Keratinocyte (primary cell): ENCODE measurements around the gene KIAA1755.

Source experiments
- CTCF ChIP-seq, 3 experiments: IDR thresholded peaks in 1 of 3; conservative IDR thresholded peaks in 1 of 3; optimal IDR thresholded peaks in 1 of 3; 2 replicates in 2 of 3; 3 replicates in 1 of 3; pipeline versions ENCODE3 to v1.5.1; 2011; ENCODE audit warnings: low read length in 3 of 3, mild to moderate bottlenecking in 3 of 3, moderate library complexity in 2 of 3, control low read depth in 1 of 3, inconsistent platforms in 1 of 3; ENCODE audit not compliant: insufficient read depth in 2 of 3; ENCODE audit errors: extremely low read depth in 1 of 3
- EZH2 ChIP-seq: IDR thresholded peaks from one replicate; pipeline ENCODE4 v1.6.1; 2012; ENCODE audit warnings: inconsistent platforms, mild to moderate bottlenecking, low read length, moderate library complexity

GRCh38 chr20:38305541-38305940, 45.0 kb upstream of the KIAA1755 start:
- TF ChIP-seq CTCF (optimal IDR thresholded peaks at IDR 0.05 in 1 of 3, IDR thresholded peaks at IDR 0.05 in 1 of 3, conservative IDR thresholded peaks at IDR 0.05 in 1 of 3; ENCODE audit: extremely low read depth in 1 of 3, insufficient read depth in 2 of 3, low read length in 3 of 3) = no peak
- no peak for TF ChIP-seq EZH2
